ENCODE results near the gene ALDH16A1.

ALDH16A1 gene

DNA sequence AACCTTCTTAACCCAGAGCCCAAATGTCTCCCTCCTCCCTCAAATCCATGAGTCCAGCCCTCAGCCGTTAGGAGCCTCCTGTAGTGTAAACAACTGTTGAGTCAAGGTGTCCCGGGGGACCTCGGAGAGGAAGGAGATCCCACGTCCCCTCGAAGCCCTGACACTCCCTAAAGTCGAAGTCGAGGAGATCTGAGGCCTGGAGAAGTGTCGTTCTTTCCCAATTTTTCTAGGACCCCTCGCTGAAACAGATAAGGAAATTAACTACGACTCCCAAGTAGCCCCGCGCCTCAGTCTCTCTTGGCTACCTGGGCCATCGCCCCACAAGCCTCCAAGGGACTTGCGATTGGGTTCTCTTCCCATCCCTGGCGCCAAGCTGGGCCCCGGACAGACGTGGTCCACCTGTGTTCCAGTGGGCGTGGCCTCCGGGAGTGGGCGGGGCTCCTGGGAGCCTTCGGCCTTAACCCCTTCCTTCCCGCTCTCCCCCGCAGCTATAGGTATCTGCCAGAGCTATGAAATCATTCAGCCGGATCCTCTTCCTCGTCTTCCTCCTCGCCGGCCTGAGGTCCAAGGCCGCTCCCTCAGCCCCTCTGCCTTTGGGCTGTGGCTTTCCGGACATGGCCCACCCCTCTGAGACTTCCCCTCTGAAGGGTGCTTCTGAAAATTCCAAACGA, 27.0 kb upstream of the ALDH16A1 start:
- Histone ChIP-seq H3K27ac (ENCODE audit: low read length) (no peak overlapping the region), H3K4me3 (ENCODE audit: low read length) (peak overlapping the region; percentile 32), H3K4me1 (ENCODE audit: control insufficient read depth, low read depth, low read length) (peaks cover 16% of the 10 kb centered on the region), H3K36me3 (ENCODE audit: control insufficient read depth, low read depth, low read length) (no peaks in the 10 kb centered on the region), H3K9ac (ENCODE audit: low read length) (no peak overlapping the region), H3K9me3 (ENCODE audit: control insufficient read depth, low read depth, low read length) (no peaks in the 10 kb centered on the region), H3K27me3 (ENCODE audit: control insufficient read depth, insufficient read depth, low read length) (peaks cover 77% of the 10 kb centered on the region)

DNA sequence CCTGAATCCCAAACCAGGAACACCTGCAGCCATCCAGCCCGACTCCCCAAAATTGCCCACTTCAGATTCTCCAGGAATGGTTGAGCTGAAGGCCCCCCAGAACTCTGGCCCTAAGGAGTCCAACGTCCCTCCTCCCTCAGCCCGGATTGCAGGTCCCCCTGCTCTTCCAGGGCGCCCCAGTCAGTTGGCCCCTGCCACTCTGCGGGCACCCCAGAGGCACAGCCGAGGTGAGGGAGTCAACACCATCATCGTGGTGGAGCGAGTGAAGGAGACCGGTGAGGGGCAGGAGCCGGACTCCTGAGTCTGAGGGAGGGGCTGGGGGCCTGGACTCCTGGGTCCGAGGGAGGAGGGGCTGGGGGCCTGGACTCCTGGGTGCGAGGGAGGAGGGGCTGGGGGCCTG, 25.7 kb upstream of the ALDH16A1 start:
- no peak overlapping the region for H3K9ac ChIP-seq (ENCODE audit: low read length)
- no peaks in the 10 kb centered on the region for H3K9me3 ChIP-seq (ENCODE audit: control insufficient read depth, low read depth, low read length)
- peak overlapping the region; percentile 70 for H3K4me3 ChIP-seq (ENCODE audit: low read length)
- peaks cover 16% of the 10 kb centered on the region for H3K4me1 ChIP-seq (ENCODE audit: control insufficient read depth, low read depth, low read length)
- no peaks in the 10 kb centered on the region for H3K36me3 ChIP-seq (ENCODE audit: control insufficient read depth, low read depth, low read length)
- peaks cover 70% of the 10 kb centered on the region for H3K27me3 ChIP-seq (ENCODE audit: control insufficient read depth, insufficient read depth, low read length)
- H3K27ac ChIP-seq (ENCODE audit: low read length), result no peak overlapping the region

DNA sequence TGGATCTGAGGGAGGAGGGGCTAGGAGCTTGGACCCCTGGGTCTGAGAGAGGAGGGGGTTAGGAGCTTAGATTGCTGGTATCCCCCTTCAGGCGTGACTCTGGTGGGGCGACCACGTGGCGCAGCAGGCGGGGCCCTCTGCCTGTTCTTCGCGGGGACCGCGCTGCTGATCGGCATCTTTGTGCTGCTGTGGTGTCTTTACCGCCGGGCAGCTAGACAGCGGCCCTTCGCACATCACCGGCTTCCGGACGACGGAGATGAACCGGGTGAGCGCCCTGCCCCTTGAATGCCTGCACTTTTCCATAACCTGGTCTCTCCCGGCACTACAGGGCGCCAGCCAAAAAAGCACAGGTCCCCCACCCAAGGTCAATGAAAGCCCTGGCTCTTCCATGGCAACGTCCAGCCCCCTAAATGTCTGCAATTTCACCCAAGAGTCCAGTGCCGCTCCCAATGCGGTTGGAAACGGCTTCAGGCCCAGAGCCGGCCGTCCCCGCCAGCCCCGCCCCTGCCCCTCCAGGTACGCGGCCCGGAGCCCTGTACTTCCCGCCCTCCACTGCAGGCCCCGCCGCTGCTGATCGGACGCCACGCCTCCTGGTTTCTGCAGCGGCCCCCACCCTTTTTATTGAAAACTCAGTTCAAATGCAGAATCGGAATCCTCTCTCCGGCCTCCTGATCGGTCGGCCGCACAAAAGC, 25.0 kb upstream of the ALDH16A1 start:
- peaks cover 70% of the 10 kb centered on the region for H3K27me3 ChIP-seq (ENCODE audit: control insufficient read depth, insufficient read depth, low read length)

DNA sequence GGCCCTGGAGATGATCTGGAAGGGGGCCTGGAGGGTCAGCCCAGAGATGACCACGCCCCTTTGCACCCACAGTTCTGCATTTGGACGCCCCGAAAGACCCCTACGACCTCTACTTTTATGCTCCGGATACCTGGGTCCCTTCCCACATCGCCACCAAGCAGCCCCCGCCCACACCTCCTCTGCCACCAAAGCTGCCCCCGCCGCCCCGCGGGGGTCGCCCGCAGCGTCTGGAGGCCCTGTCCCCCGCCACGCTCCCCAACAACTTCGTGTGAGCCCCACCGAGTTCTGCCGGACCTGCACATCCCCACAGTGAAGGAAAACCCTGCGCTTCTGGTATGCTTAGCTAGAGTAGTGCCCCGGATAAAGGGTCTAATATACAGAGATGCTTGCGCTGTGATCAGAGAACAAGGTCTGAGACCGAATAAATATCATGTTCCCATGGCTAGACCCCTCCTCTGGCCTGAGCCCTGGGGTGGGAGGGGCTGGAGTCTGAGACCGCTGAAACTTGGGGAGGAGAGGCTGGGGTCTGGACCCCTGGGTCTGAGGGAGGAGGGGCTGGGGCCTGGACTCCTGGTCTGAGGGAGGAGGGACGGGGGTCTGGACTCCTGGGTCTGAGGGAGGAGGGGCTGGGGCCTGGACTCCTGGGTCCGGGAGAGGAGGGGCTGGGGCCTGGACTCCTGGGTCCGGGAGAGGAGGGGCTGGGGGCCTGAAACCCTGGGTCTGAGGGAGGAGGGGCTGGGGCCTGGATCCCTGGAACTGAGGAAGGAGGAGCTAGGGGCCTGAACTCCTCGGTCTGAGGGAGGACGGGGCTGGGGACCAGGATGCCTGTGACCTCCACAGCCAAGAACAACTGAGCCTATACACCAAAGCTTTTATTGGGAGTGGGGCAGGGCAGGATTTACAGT, 24.2 kb upstream of the ALDH16A1 start:
- Histone ChIP-seq H3K27me3 (ENCODE audit: control insufficient read depth, insufficient read depth, low read length) (peaks cover 70% of the 10 kb centered on the region), H3K4me3 (ENCODE audit: low read length) (peak overlapping the region; percentile 70), H3K9me3 (ENCODE audit: control insufficient read depth, low read depth, low read length) (no peaks in the 10 kb centered on the region), H3K4me1 (ENCODE audit: control insufficient read depth, low read depth, low read length) (peaks cover 16% of the 10 kb centered on the region), H3K9ac (ENCODE audit: low read length) (peak overlapping the region; percentile 11), H3K27ac (ENCODE audit: low read length) (no peak overlapping the region), H3K36me3 (ENCODE audit: control insufficient read depth, low read depth, low read length) (no peaks in the 10 kb centered on the region)

More for the DNA sequence above, 25.0 kb upstream of the ALDH16A1 start:
- Histone ChIP-seq H3K4me1 (ENCODE audit: control insufficient read depth, low read depth, low read length) (peaks cover 16% of the 10 kb centered on the region), H3K9me3 (ENCODE audit: control insufficient read depth, low read depth, low read length) (no peaks in the 10 kb centered on the region), H3K4me3 (ENCODE audit: low read length) (peak overlapping the region; percentile 70), H3K27ac (ENCODE audit: low read length) (no peak overlapping the region), H3K36me3 (ENCODE audit: control insufficient read depth, low read depth, low read length) (no peaks in the 10 kb centered on the region), H3K9ac (ENCODE audit: low read length) (peak overlapping the region; percentile 59)

DNA sequence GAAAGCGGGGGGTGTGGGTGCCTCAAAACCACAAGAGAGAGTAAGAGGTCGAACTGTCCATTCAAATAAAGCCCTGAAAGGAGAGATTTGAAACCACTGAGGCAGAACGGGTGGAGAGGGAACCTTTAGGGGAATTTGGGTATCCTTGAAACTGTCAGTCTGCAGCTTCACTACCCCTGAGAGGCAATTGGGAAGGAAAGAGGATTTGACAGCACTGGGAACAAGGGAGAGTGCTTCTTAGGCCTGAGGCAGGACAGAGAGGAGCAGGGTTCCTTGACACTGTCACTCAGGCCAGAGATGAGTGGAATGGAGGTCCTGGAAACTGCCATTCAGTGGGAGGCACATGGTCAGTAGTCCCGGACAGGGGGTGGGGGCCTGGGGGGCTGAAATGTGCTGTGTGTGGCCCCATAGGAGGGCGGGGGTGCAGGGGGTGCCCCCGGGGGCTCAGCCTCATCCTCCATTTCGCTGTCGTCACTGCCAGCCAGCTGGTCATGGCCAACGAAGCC, 22.8 kb upstream of the ALDH16A1 start:
- Histone ChIP-seq H3K27ac (ENCODE audit: low read length) (no peak overlapping the region), H3K9me3 (ENCODE audit: control insufficient read depth, low read depth, low read length) (no peaks in the 10 kb centered on the region), H3K4me3 (ENCODE audit: low read length) (no peak overlapping the region), H3K27me3 (ENCODE audit: control insufficient read depth, insufficient read depth, low read length) (peaks cover 57% of the 10 kb centered on the region), H3K36me3 (ENCODE audit: control insufficient read depth, low read depth, low read length) (no peaks in the 10 kb centered on the region), H3K9ac (ENCODE audit: low read length) (no peak overlapping the region), H3K4me1 (ENCODE audit: control insufficient read depth, low read depth, low read length) (peaks cover 15% of the 10 kb centered on the region)

DNA sequence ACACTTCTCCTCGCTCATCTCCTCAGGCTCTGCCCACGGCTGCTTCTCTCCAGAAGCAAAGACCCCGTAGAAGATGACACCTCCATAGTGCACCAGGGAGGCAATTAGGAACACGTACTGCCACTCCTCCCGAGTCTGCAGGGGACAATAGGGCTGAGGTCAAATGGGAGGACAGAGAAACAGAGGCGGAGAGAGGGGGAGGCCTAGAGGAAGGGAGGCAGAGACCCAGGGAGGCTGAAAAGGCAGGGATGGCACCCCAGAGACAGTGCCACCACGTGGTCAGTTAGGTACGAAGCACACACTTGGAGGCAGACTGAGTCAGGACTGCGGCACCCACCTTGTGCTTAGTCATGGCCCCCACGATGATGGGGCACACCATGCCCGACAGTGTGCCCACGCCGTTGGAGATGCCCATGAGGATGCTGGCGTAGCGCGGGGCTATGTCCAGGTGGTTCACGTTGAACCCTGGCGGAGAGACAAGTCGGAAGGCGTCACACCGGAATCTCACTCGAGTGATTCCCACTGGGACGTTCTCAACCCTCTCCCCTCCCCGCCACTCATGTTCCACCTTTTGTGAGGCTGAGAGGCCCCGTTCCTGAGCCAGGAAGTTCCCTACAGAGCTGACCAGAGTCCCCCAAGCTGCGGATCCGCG, 22.2 kb upstream of the ALDH16A1 start:
- peaks cover 51% of the 10 kb centered on the region for H3K27me3 ChIP-seq (ENCODE audit: control insufficient read depth, insufficient read depth, low read length)
- H3K9ac ChIP-seq (ENCODE audit: low read length), result no peak overlapping the region
- H3K9me3 ChIP-seq (ENCODE audit: control insufficient read depth, low read depth, low read length), result no peaks in the 10 kb centered on the region

DNA sequence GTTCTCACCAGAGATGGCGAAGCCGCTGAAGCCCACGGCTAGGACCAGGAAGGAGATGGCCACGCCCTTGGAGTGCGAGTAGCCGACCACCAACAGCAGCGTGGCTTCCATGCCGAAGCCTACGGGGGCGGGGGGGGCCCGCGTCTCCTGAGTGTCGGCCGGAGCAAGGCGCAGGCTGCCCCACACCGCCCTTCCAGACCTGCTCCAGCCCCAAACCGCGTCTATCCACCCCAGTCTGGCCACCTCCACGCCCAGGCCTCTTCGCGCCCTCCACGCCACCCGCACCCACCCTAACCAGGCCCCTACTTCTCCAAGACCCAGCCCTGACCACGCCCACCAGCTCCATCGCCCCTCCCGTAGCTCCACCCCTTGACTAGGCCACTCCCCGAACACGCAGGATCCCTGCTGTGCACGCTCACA, 21.7 kb upstream of the ALDH16A1 start:
- H3K9me3 ChIP-seq (ENCODE audit: control insufficient read depth, low read depth, low read length), result no peaks in the 10 kb centered on the region
- peaks cover 13% of the 10 kb centered on the region for H3K4me1 ChIP-seq (ENCODE audit: control insufficient read depth, low read depth, low read length)
- no peak overlapping the region for H3K4me3 ChIP-seq (ENCODE audit: low read length)
- H3K27me3 ChIP-seq (ENCODE audit: control insufficient read depth, insufficient read depth, low read length), result peaks cover 46% of the 10 kb centered on the region
- no peaks in the 10 kb centered on the region for H3K36me3 ChIP-seq (ENCODE audit: control insufficient read depth, low read depth, low read length)
- H3K27ac ChIP-seq (ENCODE audit: low read length), result no peak overlapping the region
- H3K9ac ChIP-seq (ENCODE audit: low read length), result no peak overlapping the region

More for the DNA sequence above, 22.2 kb upstream of the ALDH16A1 start:
- Histone ChIP-seq H3K36me3 (ENCODE audit: control insufficient read depth, low read depth, low read length) (no peaks in the 10 kb centered on the region), H3K4me1 (ENCODE audit: control insufficient read depth, low read depth, low read length) (peaks cover 11% of the 10 kb centered on the region), H3K27ac (ENCODE audit: low read length) (no peak overlapping the region), H3K4me3 (ENCODE audit: low read length) (no peak overlapping the region)

DNA sequence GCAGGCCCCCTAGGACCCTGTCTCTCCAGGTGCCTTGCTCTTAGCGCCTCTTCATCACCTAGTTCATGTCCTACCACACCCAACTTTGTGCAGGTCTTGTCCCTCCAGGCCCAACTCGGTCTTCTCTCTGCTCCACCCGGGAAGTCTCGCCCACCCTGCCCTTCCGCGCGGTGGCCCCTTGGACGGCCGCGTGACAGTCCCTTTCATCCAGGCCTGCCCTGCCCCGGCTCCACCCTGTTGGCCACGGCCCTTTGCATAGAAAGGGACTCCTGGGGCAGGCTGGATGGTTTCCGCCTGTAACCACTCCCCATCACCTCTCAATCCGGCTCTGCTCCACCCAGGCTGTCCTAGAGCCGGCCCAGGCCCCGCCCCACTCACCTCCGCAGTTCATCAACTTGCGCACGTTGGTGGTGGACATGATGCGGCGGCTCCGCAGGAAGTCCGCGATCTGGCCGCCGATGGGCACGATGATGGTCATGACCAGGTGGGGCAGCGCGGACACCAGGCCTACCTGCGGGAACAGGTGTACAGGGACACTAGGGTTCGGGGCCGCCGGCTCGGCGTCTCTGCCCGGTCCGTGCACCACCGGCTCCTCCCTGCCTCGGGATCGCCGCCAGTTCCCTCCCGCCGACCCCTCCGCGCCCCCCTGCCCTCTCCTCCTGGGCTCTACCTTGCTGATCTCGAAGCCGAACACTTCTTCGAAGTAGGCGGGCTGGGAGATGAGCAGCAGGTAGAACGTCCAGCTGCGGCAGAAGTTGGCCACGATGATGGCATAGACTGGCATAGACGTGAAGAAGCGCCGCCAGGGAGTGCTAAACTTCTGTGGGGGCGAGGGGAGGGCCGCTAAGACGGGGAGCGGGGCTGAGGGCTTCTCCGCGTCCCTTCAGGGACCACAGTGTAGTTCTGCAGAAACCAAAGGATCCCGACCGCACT, 20.6 kb upstream of the ALDH16A1 start:
- no peaks in the 10 kb centered on the region for H3K36me3 ChIP-seq (ENCODE audit: control insufficient read depth, low read depth, low read length)
- peak overlapping the region; percentile 41 for H3K4me3 ChIP-seq (ENCODE audit: low read length)
- H3K27me3 ChIP-seq (ENCODE audit: control insufficient read depth, insufficient read depth, low read length), result peaks cover 46% of the 10 kb centered on the region
- H3K9ac ChIP-seq (ENCODE audit: low read length), result no peak overlapping the region
- no peak overlapping the region for H3K27ac ChIP-seq (ENCODE audit: low read length)
- H3K9me3 ChIP-seq (ENCODE audit: control insufficient read depth, low read depth, low read length), result no peaks in the 10 kb centered on the region
- H3K4me1 ChIP-seq (ENCODE audit: control insufficient read depth, low read depth, low read length), result peaks cover 7% of the 10 kb centered on the region

DNA sequence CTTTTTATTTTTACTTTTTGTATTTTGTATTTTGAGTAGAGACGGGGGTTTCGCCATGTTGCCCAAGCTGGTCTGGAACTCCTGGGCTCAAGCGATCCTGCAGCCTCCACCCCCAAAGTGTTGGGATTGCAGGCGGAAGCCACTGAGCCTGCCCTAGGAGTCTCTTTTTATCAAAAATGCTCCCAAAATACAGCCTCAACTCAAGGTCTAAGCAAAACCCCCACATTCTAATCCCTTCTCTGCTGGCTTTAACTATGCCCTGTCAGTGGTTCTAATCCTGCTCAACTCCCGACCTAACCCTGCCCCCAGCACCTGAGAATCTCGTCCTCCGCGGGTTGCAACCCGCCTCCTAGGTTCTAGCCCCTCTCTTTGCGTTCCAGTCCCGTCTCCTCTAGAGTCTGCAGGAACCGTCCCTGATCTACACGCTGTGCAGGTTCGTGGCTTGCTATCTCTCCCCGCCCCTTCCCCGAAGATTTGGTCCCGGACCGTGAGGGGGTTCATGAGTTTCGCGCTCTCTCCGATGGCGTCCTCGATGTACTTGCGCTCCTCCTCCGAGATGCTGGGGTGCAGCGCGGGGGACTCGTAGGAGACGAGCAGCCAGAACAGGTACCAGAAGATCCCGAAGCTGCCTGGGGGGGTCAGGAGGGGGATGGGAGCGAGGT, 19.7 kb upstream of the ALDH16A1 start:
- Histone ChIP-seq H3K27me3 (ENCODE audit: control insufficient read depth, insufficient read depth, low read length) (peaks cover 53% of the 10 kb centered on the region), H3K9ac (ENCODE audit: low read length) (no peak overlapping the region), H3K4me3 (ENCODE audit: low read length) (no peak overlapping the region), H3K36me3 (ENCODE audit: control insufficient read depth, low read depth, low read length) (no peaks in the 10 kb centered on the region), H3K27ac (ENCODE audit: low read length) (no peak overlapping the region), H3K4me1 (ENCODE audit: control insufficient read depth, low read depth, low read length) (peaks cover 7% of the 10 kb centered on the region), H3K9me3 (ENCODE audit: control insufficient read depth, low read depth, low read length) (no peaks in the 10 kb centered on the region)

Measured in iPS-18a (cell line).